OCI-LY1 (cell line): ENCODE results near the gene MN1.

Experiments
- H2AFZ ChIP-seq: fragments of 200-600 bp; sonication (generic), shearing (Covaris generic); 2 replicates; pipeline ENCODE4 v1.6.0; 2014; ENCODE audit warnings: antibody characterized with exemption, mild to moderate bottlenecking, low read length
- H3F3A ChIP-seq: fragments of 200-600 bp; sonication (generic), shearing (Covaris generic); 2 replicates; pipeline ENCODE4 v1.6.0; 2014; ENCODE audit warnings: mild to moderate bottlenecking, antibody characterized with exemption, low read length, moderate library complexity; ENCODE audit not compliant: insufficient read depth
- H3K27ac ChIP-seq: fragments of 200-600 bp; sonication (generic); 2 replicates; pipeline ENCODE4 v1.5.1; 2014; ENCODE audit warnings: low read length, mixed run types, mild to moderate bottlenecking, low read depth; ENCODE audit not compliant: poor library complexity, severe bottlenecking
- H3K27me3 ChIP-seq: fragments of 200-600 bp; sonication (generic); 2 replicates; pipeline ENCODE4 v1.6.0; 2014; ENCODE audit warnings: antibody characterized with exemption, mild to moderate bottlenecking, low read length, moderate library complexity; ENCODE audit not compliant: insufficient read depth
- H3K36me3 ChIP-seq: fragments of 200-600 bp; sonication (generic); 2 replicates; pipeline ENCODE4 v1.6.1; 2014; ENCODE audit warnings: mild to moderate bottlenecking, antibody characterized with exemption, low read length, moderate library complexity, mixed read lengths; ENCODE audit not compliant: insufficient read depth
- H3K4me1 ChIP-seq: fragments of 200-600 bp; sonication (generic); 2 replicates; pipeline ENCODE4 v1.5.1; 2014; ENCODE audit warnings: mild to moderate bottlenecking, low read length, moderate library complexity; ENCODE audit not compliant: insufficient read depth, severe bottlenecking
- H3K4me2 ChIP-seq: fragments of 200-600 bp; sonication (generic), shearing (Covaris generic); 2 replicates; pipeline ENCODE4 v1.6.1; 2014; ENCODE audit warnings: low read length
- H3K4me3 ChIP-seq: fragments of 200-600 bp; sonication (generic); 2 replicates; pipeline ENCODE4 v1.5.1; 2014; ENCODE audit warnings: low read length, low read depth, mild to moderate bottlenecking, mixed read lengths; ENCODE audit not compliant: poor library complexity, severe bottlenecking
- H3K79me2 ChIP-seq: fragments of 200-600 bp; shearing (Covaris generic); 2 replicates; pipeline ENCODE4 v1.6.1; 2016; ENCODE audit warnings: mixed run types, low read length, mixed read lengths; ENCODE audit not compliant: insufficient read depth
- H3K9ac ChIP-seq: fragments of 200-600 bp; sonication (generic), shearing (Covaris generic); 2 replicates; pipeline ENCODE4 v1.6.1; 2014; ENCODE audit warnings: mild to moderate bottlenecking, low read length, mixed read lengths
- H3K9me2 ChIP-seq: fragments of 200-600 bp; sonication (generic), shearing (Covaris generic); 2 replicates; pipeline ENCODE4 v1.6.1; 2014; ENCODE audit warnings: low read depth, mild to moderate bottlenecking, low read length, mixed read lengths
- H3K9me3 ChIP-seq: fragments of 200-600 bp; shearing (Covaris generic); 2 replicates; pipeline ENCODE4 v1.6.1; 2014; ENCODE audit warnings: low read length, mixed read lengths
- H4K20me1 ChIP-seq: fragments of 200-600 bp; sonication (generic), shearing (Covaris generic); 2 replicates; pipeline ENCODE4 v1.6.0; 2016; ENCODE audit warnings: mild to moderate bottlenecking, low read length; ENCODE audit not compliant: insufficient read depth
- EZH2 ChIP-seq: fragments of 200-600 bp; sonication (generic), shearing (Covaris generic); IDR thresholded peaks from 2 replicates; pipeline ENCODE4 v1.8.0; 2017; ENCODE audit warnings: borderline replicate concordance, mixed run types, mild to moderate bottlenecking, antibody characterized with exemption, low read length, moderate library complexity, mixed read lengths
- TF ChIP-seq, protein P1 (sequence below): fragments of 200-600 bp; sonication (generic), shearing (Covaris generic); IDR thresholded peaks from 2 replicates; pipeline ENCODE4 v1.5.1; 2017; ENCODE audit warnings: mild to moderate bottlenecking, antibody characterized with exemption, low read length, moderate library complexity, mixed read lengths

MN1 gene

DNA sequence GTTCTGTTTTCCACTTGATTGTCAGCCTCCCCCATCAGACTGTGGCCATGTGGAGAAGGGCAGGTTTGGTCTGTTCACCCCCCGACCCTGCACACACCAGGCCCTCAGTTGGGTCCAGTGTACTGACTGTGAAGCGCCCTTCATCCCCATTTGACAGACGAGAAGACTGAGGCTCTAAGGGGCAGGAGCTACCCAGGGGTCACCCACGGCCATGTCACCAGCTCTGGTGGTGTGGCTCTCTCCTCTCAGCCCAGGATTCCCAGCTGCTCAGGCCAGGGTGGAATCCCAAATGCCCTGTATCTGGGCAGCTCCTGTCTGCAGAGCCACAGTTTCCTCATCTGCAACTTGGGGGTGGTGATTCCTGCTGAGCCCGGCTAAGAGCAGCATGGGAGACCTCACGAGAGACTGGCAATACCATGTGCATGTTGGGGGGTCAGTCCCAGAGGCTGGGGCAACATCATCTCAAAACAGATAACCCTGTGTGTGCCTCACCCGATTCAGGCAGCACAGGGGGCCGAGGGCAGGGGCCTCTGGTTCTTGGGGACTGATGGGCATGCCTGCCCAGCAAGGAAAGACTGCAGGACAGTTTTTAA is 46.6 kb downstream of the MN1 start:
- Histone ChIP-seq H3K4me3 (no peak overlapping the region), H3K36me3 (no peaks in the 10 kb centered on the region), H3K9me2 (no peaks in the 10 kb centered on the region), H3K27me3 (no peaks in the 10 kb centered on the region), H4K20me1 (no peaks in the 10 kb centered on the region), H3K79me2 (no peaks in the 10 kb centered on the region), H3K9ac (no peak overlapping the region), H3K27ac (no peak overlapping the region), H3K4me1 (no peaks in the 10 kb centered on the region), H2AFZ (no peak overlapping the region), H3K4me2 (no peak overlapping the region), H3F3A (no peaks in the 10 kb centered on the region), H3K9me3 (no peaks in the 10 kb centered on the region)
- no peak for TF ChIP-seq EZH2
- TF ChIP-seq, protein P1, sequence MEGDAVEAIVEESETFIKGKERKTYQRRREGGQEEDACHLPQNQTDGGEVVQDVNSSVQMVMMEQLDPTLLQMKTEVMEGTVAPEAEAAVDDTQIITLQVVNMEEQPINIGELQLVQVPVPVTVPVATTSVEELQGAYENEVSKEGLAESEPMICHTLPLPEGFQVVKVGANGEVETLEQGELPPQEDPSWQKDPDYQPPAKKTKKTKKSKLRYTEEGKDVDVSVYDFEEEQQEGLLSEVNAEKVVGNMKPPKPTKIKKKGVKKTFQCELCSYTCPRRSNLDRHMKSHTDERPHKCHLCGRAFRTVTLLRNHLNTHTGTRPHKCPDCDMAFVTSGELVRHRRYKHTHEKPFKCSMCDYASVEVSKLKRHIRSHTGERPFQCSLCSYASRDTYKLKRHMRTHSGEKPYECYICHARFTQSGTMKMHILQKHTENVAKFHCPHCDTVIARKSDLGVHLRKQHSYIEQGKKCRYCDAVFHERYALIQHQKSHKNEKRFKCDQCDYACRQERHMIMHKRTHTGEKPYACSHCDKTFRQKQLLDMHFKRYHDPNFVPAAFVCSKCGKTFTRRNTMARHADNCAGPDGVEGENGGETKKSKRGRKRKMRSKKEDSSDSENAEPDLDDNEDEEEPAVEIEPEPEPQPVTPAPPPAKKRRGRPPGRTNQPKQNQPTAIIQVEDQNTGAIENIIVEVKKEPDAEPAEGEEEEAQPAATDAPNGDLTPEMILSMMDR = no peak

DNA sequence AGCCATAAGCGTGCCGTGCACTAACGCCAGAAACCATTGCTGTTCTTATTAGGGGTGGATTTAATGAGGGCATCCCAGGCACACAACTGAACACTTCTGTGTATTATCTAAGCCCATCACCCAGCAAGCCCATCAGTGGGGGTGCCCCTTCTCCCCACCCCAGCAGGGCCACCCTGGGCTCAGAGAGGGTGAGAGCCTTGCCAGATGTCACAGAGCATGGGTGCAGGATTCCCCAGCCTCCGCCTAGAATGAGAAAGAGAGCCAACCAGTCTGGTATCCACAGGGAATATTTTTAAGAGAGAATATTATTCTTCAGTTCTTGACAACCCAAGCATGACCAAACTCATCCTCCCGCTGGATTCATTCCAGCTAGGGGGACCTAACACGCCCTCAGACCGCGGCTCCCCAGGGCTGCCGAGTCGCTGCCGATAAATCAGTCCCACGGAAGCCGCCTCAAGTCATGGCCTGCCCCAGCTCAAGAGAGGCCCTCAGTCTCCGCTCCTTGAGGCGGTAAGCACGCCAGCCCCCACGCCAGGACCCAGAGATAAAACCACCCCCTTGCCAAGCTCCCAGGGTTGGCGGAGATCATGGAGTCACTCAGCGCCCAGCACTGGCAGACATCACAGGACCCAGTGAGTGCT is 47.2 kb downstream of the MN1 start:
- Histone ChIP-seq H3K27ac (no peak overlapping the region), H3K27me3 (no peaks in the 10 kb centered on the region), H3K79me2 (no peaks in the 10 kb centered on the region)

DNA sequence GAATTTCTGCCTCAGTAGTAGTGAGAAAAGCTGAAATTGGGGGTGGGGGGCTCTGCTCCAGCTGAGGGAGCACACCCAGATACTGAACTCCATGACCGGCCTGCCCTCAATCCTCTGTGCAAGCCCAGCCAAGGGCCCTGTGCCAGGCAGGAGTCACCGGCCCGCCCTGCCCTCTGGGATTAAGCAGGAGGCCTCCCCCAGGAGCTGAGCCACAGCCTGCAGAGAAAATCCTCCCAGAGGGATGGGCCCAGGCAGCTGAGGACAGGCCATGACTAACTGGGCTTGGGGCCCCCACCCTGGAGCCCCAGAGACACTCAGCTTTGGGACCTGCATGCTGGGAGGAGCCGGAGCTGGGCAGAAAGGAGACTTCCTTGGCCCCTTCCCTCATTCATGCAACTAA is 48.8 kb downstream of the MN1 start:
- H3K27ac ChIP-seq = no peak overlapping the region
- no peaks in the 10 kb centered on the region for H3F3A ChIP-seq
- H3K27me3 ChIP-seq = no peaks in the 10 kb centered on the region
- no peak overlapping the region for H3K9ac ChIP-seq
- H3K36me3 ChIP-seq = no peaks in the 10 kb centered on the region
- no peaks in the 10 kb centered on the region for H3K4me1 ChIP-seq
- H2AFZ ChIP-seq = no peak overlapping the region
- H3K79me2 ChIP-seq = no peaks in the 10 kb centered on the region
- H3K9me3 ChIP-seq = no peaks in the 10 kb centered on the region
- no peak for TF ChIP-seq EZH2
- no peak overlapping the region for H3K4me2 ChIP-seq
- no peak overlapping the region for H3K4me3 ChIP-seq
- no peaks in the 10 kb centered on the region for H3K9me2 ChIP-seq
- no peaks in the 10 kb centered on the region for H4K20me1 ChIP-seq

More for the DNA sequence above, 47.2 kb downstream of the MN1 start:
- Histone ChIP-seq H4K20me1 (no peaks in the 10 kb centered on the region), H3K4me2 (no peak overlapping the region), H3K9me2 (no peaks in the 10 kb centered on the region), H3K4me1 (no peaks in the 10 kb centered on the region), H3F3A (no peaks in the 10 kb centered on the region), H3K9me3 (no peaks in the 10 kb centered on the region), H3K4me3 (no peak overlapping the region), H3K36me3 (no peaks in the 10 kb centered on the region), H2AFZ (no peak overlapping the region), H3K9ac (no peak overlapping the region)
- TF ChIP-seq, protein P1 = no peak
- TF ChIP-seq EZH2 = no peak

DNA sequence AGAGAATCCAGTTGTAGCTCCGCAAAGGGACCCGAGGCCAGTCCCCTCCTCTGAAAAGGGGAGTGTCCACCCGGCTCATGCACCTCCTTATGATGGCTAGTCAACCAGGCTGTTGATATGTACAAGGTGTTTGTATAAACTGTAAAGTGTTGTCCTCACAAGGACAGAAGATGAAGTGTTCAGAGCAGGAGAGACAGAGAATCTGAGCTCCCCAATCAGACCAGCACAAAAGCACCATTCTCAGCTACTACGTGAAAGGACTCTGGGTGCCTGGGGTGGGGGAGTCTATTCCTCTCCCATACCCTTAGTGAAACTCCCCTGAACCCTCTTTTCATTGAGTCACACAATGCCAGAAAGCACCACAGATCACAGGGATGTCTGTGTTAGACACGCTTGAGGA is 49.4 kb downstream of the MN1 start:
- Histone ChIP-seq H3K4me3 (no peak overlapping the region), H3K79me2 (no peaks in the 10 kb centered on the region), H3K36me3 (no peaks in the 10 kb centered on the region), H3K4me1 (no peaks in the 10 kb centered on the region), H2AFZ (no peak overlapping the region), H3F3A (no peaks in the 10 kb centered on the region), H3K27me3 (no peaks in the 10 kb centered on the region), H3K4me2 (no peak overlapping the region), H4K20me1 (no peaks in the 10 kb centered on the region), H3K9ac (no peak overlapping the region), H3K27ac (no peak overlapping the region), H3K9me3 (no peaks in the 10 kb centered on the region), H3K9me2 (no peaks in the 10 kb centered on the region)
- no peak for TF ChIP-seq EZH2
- TF ChIP-seq, protein P1 = no peak
